ENCODE measurements around the gene RNF175.

Gene RNF175

DNA sequence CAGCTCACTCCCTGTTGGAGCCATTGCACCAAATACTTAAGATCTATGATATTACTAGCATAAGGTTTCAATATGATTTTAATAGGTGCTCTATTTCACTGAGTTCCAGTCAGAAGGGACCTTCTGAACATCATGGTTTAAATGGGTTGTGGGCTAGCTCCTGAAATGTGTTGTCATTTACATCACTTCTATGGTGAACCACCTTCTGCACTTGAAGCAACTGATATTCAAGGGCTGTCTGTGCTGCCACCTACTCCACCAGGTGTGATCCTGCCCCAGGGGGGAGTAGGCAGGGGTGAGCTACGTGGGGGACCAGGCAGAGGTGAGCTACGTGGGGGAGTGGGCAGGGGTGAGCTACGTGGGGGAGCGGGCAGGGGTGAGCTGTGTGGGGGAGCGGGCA lies 35.2 kb downstream of the RNF175 start:
- FAIRE-seq: no peak
- TF ChIP-seq, protein P1, sequence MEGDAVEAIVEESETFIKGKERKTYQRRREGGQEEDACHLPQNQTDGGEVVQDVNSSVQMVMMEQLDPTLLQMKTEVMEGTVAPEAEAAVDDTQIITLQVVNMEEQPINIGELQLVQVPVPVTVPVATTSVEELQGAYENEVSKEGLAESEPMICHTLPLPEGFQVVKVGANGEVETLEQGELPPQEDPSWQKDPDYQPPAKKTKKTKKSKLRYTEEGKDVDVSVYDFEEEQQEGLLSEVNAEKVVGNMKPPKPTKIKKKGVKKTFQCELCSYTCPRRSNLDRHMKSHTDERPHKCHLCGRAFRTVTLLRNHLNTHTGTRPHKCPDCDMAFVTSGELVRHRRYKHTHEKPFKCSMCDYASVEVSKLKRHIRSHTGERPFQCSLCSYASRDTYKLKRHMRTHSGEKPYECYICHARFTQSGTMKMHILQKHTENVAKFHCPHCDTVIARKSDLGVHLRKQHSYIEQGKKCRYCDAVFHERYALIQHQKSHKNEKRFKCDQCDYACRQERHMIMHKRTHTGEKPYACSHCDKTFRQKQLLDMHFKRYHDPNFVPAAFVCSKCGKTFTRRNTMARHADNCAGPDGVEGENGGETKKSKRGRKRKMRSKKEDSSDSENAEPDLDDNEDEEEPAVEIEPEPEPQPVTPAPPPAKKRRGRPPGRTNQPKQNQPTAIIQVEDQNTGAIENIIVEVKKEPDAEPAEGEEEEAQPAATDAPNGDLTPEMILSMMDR (IDR thresholded peaks at IDR 0.05; ENCODE audit: insufficient read depth, missing control alignments): no peak
- no peak for DNase-seq (ENCODE audit: insufficient read length, low spot score)

DNA sequence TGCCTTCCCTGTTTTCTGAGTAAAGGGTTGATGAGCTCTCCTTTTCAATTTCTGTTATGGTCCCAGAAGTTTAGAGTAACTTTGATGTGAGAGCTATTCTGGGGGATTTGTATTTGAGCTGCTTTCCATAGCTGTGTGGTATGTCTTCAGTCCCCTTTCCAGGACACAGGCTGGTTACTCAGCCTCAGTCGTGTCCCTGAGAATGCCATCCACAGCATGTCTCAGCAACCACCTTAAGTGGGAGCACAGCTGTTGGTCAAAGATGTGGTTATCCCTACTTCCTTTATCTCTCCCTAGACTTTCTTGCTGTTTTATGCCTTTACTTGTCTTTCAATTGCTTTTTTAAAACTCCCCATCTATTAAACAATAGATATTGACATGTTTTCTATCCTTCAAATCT lies 37.8 kb downstream of the RNF175 start:
- TF ChIP-seq, protein P1 (IDR thresholded peaks at IDR 0.05; ENCODE audit: insufficient read depth, missing control alignments): no peak
- DNase-seq (ENCODE audit: insufficient read length, low spot score) (no peak), FAIRE-seq (no peak)

DNA sequence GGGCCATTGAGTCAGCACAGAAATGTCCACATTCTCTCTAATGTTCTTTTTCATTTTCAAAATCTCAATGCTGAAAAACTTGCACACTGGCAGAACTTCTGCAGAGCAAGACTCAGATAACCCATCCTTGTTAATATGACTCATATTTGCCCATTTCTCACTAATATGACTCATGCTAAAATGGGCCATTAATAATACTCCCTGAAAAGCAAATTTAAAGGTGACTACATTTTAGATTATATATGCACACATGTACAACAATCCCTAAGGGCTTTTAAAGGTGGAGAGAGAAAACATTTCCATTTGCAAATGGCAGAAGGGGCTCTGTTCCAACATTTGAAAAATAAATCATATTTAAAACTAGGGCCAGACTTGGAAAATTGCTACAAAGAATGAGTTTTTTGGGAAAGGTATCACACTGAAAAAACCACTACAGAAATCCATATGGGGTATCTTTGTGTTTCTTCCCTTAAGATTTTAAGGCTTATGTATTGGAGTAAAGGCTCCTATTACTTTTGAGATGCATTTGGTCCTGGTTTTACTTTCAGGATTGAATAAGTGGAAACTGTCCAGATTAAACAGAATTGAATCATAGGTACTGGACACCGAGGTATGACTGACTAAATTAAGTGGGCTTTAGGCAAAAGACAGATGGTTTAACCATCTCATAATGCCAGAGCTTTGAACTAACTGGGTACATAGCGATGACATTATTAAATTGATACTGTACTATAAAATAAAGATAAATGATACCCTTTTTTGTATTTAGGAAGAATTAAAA lies 45.8 kb downstream of the RNF175 start:
- FAIRE-seq (no peak), DNase-seq (ENCODE audit: insufficient read length, low spot score) (no peak)
- TF ChIP-seq, protein P1 (IDR thresholded peaks at IDR 0.05; ENCODE audit: insufficient read depth, missing control alignments): no peak

DNA sequence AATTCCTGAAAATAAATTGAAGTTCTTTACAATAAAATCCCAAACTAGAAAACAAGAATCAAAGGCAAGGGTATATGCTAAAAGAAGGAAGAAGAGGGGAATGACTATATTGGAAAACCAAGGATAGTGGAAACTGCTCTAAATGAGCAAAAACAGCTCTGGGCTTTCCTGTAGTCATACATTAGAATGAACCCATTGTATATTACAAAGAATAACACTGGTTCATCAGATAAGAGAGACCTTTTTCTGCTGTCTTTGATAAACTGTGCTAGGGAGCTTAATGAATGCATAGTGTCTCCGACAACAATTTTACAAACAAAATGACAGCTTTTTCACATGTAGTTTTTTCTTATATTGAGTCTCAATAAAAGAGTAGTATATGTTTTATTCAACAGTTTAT lies 49.1 kb downstream of the RNF175 start:
- DNase-seq (ENCODE audit: insufficient read length, low spot score) (no peak), FAIRE-seq (no peak)
- TF ChIP-seq, protein P1 (IDR thresholded peaks at IDR 0.05; ENCODE audit: insufficient read depth, missing control alignments): no peak

DNA sequence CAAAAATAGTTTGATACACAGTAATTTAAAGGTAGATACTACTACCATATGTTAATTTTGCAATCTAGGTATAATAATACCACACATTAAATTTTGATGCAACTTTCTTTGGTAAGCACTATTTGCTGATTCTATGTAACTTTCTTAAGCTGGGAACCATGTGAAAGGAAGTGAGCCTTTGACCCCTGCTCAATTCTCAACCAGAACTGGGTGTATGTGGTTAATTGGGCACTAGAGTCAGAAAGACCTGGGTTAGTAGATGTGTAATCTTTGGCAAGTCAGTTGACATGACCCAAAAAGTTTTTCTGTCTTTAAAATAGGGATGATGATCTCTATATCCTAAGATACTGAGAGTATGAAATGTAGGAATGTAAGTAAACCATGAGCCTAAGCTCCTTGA lies 53.3 kb downstream of the RNF175 start:
- no peak for FAIRE-seq
- TF ChIP-seq, protein P1 (IDR thresholded peaks at IDR 0.05; ENCODE audit: insufficient read depth, missing control alignments): no peak
- DNase-seq (ENCODE audit: insufficient read length, low spot score): no peak

DNA sequence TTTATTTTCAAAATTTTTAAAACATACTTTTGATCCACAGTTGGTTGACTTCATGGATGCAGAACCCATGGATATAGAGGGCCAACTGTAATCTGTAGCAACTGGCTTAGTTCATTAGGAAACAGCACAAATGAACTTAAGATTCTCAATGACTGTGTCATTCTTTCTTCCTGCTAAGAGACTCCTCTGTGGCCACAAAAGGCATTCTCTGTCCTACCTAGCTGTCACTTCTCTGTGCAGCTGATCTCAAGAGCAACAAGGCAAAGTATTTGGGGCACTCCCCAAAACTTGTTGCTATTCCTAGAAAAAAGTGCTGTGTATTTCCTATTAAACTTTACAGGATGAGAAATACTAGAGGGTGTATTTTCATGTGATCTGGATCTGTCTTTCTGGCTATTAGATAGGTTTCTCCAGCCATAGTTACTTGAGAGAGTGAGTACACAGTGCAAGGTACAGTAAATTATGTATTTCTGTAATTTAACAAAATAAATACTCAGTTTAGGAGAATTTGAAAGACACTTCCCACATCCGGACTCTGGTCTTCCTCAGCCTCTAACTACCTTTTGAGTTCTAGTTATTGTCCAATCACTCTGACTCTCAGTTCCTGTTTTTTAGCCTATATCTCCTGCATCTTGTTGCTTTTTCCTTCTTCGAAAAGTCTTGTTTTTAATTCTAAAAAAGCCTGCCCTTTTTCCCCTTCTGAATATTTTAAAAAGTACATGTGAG lies 53.9 kb downstream of the RNF175 start:
- DNase-seq (ENCODE audit: insufficient read length, low spot score) (no peak), FAIRE-seq (no peak)
- TF ChIP-seq, protein P1 (IDR thresholded peaks at IDR 0.05; ENCODE audit: insufficient read depth, missing control alignments): no peak

DNA sequence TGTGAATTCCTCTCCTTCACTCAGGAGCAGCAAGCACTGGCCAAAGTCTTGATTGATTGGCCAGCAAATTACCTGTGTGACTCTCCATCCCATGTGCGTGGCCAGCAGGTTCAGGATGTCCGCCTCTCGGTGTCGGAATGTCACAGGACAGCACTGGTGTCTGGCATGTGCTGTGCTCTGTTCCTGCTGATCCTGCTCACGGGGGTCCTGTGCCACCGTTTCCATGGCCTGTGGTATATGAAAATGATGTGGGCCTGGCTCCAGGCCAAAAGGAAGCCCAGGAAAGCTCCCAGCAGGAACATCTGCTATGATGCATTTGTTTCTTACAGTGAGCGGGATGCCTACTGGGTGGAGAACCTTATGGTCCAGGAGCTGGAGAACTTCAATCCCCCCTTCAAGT lies 55.3 kb downstream of the RNF175 start:
- no peak for DNase-seq (ENCODE audit: insufficient read length, low spot score)
- no peak for FAIRE-seq
- TF ChIP-seq, protein P1 (IDR thresholded peaks at IDR 0.05; ENCODE audit: insufficient read depth, missing control alignments): no peak

All from D721Med (cell line).